Activated T-cell treated with anti-CD3 and anti-CD28 coated beads, Interleukin-2, amount 50 U/mL, for 48 hours (primary cell): Measurements from ENCODE around the gene GPC3.
"Not testable (repeated sequence)": the region's sequence is repeated elsewhere in the genome, so short reads cannot be mapped to it uniquely, and the experiment has no call there.

Experiments
- DNase-seq, 2 experiments: peaks; one replicate each; pipeline ENCODE4 v3.0.0-alpha.2; 2020

GPC3 gene

DNA sequence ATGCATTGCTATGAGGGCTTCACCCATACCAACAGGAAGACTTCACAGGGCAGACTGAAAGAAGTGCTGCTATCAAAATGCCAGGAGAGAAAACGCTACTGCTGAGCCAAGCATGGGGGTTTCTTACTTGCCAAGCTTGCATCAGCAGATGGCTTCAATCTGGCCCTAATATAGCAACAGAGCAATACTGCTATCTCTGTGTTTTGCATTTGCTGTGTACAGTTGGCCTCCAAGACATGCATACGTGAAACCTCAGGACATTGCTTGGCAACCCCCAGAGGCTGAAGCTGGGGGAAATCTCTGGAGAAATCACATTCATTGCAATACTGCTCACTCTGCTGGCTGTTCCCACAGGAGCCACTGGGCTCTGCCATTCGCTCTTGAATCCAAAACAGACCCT is 442.9 kb downstream of the GPC3 start:
- DNase-seq: no peak

- DNase-seq: no peak
Observed at GRCh38 chrX:133541021-133541420, 444.4 kb downstream of the GPC3 start.

DNA sequence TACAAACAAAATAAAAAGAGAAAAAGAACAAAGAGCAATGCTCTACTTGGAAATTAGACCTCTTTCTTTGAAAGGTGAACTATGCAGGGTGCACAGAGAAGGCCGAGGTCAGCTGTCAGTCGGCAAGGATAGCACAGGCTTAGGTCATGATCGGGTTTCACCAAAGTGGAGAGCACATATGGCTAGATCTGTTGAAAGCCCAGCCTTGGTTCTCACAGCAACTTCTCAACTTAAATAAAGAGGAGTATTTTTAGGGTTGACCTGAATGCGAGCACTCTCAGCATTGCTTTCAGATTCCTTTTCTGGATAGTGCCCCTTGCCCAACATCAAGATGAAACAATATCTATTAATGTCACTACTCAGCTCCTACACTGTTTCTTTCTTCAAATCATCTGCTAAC is 447.2 kb downstream of the GPC3 start:
- no peak for DNase-seq

GRCh38 chrX:133537142-133537541 is 448.3 kb downstream of the GPC3 start:
- no peak for DNase-seq

GRCh38 chrX:133535066-133535465 is 450.3 kb downstream of the GPC3 start:
- DNase-seq: no peak

GRCh38 chrX:133534172-133534571 is 451.2 kb downstream of the GPC3 start:
- no peak for DNase-seq

DNA sequence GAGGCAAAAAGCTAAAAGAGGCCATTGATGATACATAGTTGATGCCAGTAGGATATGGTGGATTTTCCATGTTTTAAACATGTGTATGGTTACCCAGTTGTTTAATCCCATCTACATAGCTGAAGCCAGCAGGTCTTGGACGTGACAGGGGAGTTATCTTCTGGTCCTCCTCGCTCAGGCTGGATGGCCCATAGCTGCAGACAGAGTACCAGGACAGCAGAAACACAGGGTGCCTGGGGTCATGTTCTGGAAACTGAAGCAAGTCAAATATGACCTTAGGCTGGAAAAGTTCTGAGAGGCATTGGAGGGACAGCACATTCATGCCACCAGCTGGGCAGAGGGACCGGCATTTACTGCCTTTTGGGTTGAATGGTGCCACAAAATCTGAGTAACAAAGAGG is 452.1 kb downstream of the GPC3 start:
- DNase-seq: no peak

GRCh38 chrX:133530960-133531359 is 454.4 kb downstream of the GPC3 start:
- no peak for DNase-seq

DNA sequence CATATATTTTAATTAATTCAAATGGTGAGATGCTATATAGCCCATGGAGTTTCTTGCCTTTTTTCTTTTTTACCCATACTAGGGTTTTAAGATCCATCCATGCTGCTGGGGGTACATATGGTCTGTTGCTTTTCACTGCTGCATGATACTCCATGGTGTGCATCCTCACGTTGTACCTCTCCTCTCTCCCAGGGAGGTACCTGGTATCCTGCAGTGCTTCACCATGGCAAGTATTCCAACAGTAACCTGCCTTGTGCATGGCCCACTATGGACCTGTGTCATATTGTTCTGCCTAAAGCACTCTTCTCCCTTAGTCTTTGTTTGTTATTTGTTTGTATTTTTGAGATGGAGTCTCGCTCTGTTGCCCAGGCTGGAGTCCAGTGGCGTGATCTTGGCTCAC is 455.8 kb downstream of the GPC3 start:
- DNase-seq: no peak

- no peak for DNase-seq
Observed at GRCh38 chrX:133527825-133528224, 457.6 kb downstream of the GPC3 start.

GRCh38 chrX:133527415-133527814 is 458.0 kb downstream of the GPC3 start:
- DNase-seq: no peak

DNA sequence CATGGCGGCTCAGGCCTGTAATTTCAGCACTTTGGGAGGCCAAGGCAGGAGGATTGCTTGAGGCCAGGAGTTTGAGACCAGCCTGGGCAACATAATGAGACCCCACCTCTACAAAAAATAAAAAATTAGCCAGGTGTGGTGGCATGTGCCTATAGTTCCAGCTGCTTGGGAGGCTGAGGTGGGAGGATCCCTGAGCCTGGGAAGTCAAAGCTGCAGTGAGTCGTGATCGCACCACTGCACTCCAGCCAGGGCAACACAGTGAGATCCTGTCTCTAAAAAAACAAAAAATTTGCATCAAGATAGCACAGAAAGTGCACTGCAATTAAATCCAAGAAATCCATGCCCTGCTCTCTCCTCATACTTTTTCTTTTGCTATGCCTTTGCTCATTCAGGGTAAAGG is 458.6 kb downstream of the GPC3 start:
- not testable (repeated sequence) for DNase-seq

DNA sequence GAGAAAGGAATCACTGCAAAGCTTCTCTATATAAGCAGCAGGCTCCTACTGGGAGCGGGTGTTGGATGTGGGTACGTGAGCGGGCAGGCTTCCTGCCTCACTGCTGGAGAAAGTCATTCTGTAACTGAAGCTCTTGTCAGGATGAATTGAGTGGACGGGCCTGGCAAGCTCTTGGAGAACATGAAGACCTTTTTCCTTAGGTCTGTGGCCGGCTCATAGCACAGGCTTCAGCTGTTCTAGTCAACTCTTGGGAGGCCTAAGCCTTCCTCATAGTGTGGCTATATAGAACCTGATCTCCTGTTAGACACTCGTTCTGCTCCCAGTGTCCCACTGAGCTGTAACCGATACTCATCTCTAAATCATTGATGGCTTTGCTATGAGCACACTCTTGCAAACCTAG is 461.9 kb downstream of the GPC3 start:
- DNase-seq: no peak

DNA sequence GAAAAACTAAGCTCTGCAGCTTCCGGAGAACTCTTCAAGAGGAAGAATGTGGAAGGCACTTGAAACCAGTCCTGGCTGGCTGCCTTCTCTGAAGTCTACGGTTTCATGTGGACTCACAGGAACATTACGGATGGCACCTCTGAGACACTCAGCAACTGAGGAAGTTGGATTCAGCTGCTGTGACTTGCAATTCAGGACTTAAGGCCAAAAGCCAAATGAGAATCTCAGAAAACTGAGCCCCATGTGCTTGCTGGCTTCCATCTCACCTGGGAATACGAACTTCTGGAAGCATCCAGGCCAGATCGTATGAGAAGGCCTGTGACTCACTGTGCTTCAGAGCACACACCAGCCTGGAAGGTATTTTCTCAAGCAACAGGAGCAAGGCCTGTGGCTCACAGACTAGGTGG is 462.3 kb downstream of the GPC3 start:
- no peak for DNase-seq

- no peak for DNase-seq
Observed at GRCh38 chrX:133516686-133517085, 468.7 kb downstream of the GPC3 start.

- no peak for DNase-seq
Observed at GRCh38 chrX:133514486-133514885, 470.9 kb downstream of the GPC3 start.

DNA sequence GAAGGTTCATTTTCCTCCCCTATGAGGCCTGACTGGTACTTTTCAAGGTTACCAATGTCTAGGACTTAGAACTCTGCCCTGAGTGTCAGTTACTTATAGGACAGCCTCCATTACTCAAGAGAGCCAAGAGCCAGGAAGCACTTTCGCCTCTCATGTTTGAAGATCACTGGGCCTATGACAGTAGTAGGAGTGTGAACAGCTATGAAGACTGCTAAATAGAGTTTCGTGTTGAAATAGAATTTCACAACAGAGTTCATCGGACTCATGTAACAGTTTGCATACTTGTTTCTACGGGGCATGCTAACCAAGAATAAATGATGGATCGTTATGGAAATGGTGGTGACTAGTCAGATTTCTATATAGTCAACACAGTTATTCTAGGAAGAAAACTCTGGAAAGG is 472.3 kb downstream of the GPC3 start:
- no peak for DNase-seq

DNA sequence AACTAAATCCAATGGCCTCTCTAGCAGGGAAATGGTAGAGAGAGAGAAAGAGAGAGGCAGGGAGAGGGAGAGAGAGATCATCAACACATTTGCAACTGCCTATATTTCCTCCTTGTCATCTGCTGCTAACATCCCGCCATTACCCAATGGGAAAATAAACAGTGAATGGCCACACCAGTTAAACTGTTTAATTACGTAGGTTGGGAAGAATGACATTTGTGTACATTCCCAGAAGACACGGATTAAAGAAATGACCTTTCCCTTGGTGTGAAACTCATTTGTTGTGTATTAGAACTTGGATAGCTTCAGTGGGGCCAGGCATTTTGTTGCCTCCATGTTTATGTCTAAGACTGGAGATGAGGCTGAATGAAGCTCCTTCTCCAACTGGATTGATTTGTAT is 474.4 kb downstream of the GPC3 start:
- DNase-seq: no peak

DNA sequence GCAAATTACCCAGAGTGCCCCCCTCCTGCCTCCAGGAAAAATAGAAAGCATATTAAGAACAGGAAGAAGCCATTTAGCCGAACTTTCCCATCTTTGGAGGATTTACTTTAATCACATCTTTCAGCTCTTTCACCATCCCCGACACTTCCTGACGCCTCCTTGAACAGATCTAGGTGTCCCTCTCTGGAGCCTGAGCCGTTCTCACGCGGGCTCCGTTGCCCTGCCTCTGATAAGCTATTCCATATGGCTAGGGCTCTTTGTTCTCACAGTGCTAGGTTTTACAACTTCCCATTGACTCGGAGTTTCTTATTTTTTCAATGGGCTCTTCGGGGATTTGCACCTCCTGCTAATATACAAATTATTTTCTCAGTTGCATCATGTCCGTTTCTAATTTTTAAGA is 488.0 kb downstream of the GPC3 start:
- DNase-seq: no peak

DNA sequence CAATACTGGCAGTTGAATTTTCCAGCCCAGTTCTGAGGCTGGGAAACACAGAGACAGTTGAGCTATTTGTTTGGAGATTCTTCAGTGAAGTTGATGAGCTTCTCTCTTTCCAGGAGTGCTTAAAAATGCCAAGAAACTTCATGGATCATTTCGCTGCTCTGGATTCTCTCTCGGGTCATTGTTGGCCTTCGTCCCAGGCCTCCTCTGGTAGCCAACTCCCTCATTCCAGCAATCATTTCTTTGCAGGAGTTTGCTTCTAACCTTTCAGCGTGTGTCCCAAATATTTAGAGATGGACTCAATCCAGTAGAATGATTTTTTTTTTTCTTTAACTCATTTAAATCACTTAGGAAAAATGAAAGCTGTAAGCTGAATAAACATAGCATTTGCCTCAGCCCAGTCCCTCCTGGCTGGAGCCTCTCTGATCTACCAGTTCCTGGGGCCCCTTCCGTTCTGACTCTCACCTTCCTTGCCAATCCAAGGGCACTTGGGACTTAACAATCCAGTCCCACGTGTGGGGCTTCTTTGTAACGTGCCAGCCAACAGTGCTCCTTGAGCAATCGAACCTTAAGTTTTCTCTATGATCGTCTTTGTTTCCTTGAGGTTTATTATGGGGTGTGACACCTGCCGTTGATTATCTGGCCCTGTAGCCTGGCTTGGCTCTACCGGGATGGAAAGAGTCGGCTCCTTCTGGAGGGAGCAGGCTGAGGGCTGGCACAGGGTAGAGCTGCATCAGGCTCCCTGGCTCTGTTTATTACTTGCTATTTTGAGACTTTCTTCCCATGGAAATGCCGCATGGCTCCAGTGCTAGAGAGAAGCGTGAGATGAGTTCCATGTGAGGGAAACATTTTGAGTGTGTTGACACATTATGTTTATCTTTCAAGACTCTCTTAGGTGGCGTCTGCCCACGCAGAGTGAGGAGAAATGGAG is 489.7 kb downstream of the GPC3 start:
- no peak for DNase-seq

- DNase-seq: no peak
Observed at GRCh38 chrX:133493366-133493765, 492.0 kb downstream of the GPC3 start.

- no peak for DNase-seq
Observed at GRCh38 chrX:133490955-133491354, 494.4 kb downstream of the GPC3 start.
